Keratinocyte (primary cell): ENCODE data around the gene ENO2. TPM values are rescaled to one million over a fixed set of nuclear protein-coding genes. Genes with fewer than 3 reads are reported as not detected.

Source experiments
- DNase-seq: peaks from one replicate; pipeline ENCODE4 v3.0.0-alpha.2; 2011; ENCODE audit warnings: low read depth, missing footprints, low spot score
- FAIRE-seq: peaks from 2 replicates; lab custom pipeline; 2011; peaks lifted over from hg19 to GRCh38; lab: Jason Lieb, UNC
- H2AFZ ChIP-seq: 2 replicates; pipeline ENCODE4 v1.6.0; 2012; ENCODE audit warnings: low read length, control low read depth, inconsistent platforms; ENCODE audit not compliant: control insufficient read depth
- H3K27ac ChIP-seq: 2 replicates; pipeline ENCODE4 v1.5.1; 2011; ENCODE audit warnings: low read length; ENCODE audit not compliant: control insufficient read depth, insufficient read depth
- H3K27me3 ChIP-seq: 3 replicates; pipeline ENCODE4 v1.6.0; 2011; ENCODE audit warnings: low read length; ENCODE audit not compliant: control insufficient read depth, insufficient read depth; ENCODE audit errors: extremely low read depth
- H3K36me3 ChIP-seq, 2 experiments: 2 replicates in 1 of 2; 3 replicates in 1 of 2; pipeline ENCODE4 v1.5.1; 2011; ENCODE audit warnings: low read length in 2 of 2, mild to moderate bottlenecking in 1 of 2; ENCODE audit not compliant: control insufficient read depth in 2 of 2, insufficient read depth in 2 of 2; ENCODE audit errors: extremely low read depth in 1 of 2
- H3K4me1 ChIP-seq: 3 replicates; pipeline ENCODE4 v1.5.1; 2011; ENCODE audit warnings: low read length; ENCODE audit not compliant: control insufficient read depth, insufficient read depth; ENCODE audit errors: extremely low read depth
- H3K4me2 ChIP-seq: 3 replicates; pipeline ENCODE4 v1.6.0; 2011; ENCODE audit warnings: low read depth, low read length; ENCODE audit not compliant: control insufficient read depth, insufficient read depth; ENCODE audit errors: extremely low read depth
- H3K4me3 ChIP-seq, 3 experiments: fragments of 200-600 bp in 1 of 3; sonication (generic) in 1 of 3; 2 replicates in 2 of 3; 3 replicates in 1 of 3; pipeline ENCODE4 v1.5.1; 2011 to 2016; ENCODE audit warnings: low read length in 3 of 3, mild to moderate bottlenecking in 3 of 3, control low read depth in 2 of 3, inconsistent platforms in 1 of 3, low read depth in 1 of 3, mixed read lengths in 1 of 3, mixed run types in 1 of 3, moderate library complexity in 1 of 3; ENCODE audit not compliant: control insufficient read depth in 2 of 3, insufficient read depth in 2 of 3; ENCODE audit errors: extremely low read depth in 1 of 3
- H3K79me2 ChIP-seq: 2 replicates; pipeline ENCODE4 v1.6.0; 2012; ENCODE audit warnings: low read length; ENCODE audit not compliant: control insufficient read depth, insufficient read depth
- H3K9ac ChIP-seq: 3 replicates; pipeline ENCODE4 v1.6.0; 2011; ENCODE audit warnings: low read length; ENCODE audit not compliant: control insufficient read depth, insufficient read depth; ENCODE audit errors: extremely low read depth
- H3K9me1 ChIP-seq: 3 replicates; pipeline ENCODE4 v1.6.0; 2011; ENCODE audit warnings: low read length; ENCODE audit not compliant: control insufficient read depth, insufficient read depth; ENCODE audit errors: extremely low read depth
- H3K9me3 ChIP-seq: 2 replicates; pipeline ENCODE4 v1.5.1; 2012; ENCODE audit warnings: low read depth, low read length; ENCODE audit not compliant: control insufficient read depth
- H4K20me1 ChIP-seq: 3 replicates; pipeline ENCODE4 v1.6.0; 2011; ENCODE audit warnings: low read length; ENCODE audit not compliant: control insufficient read depth, insufficient read depth; ENCODE audit errors: extremely low read depth
- EZH2 ChIP-seq: IDR thresholded peaks from one replicate; pipeline ENCODE4 v1.6.1; 2012; ENCODE audit warnings: inconsistent platforms, mild to moderate bottlenecking, low read length, moderate library complexity
- dilution Hi-C: fragments of 300-500 bp; cut with MboI; formaldehyde crosslinking; loops from one replicate; pipeline ENCODE4 v1.7.0; 2020; ENCODE audit warnings: low sequenced_read_pairs; ENCODE audit not compliant: extremely low pct_ligation_motif_present
- polyA plus RNA-seq, 5 experiments: library from polyadenylated mRNA; depleted of rRNA in 3 of 5; stranded (reverse) in 3 of 5; stranded (forward) in 1 of 5; unstranded in 1 of 5; fragments of >200 nt; gene quantifications; 1 replicate in 1 of 5; 2 replicates in 3 of 5; 3 replicates in 1 of 5; pipeline versions ENCODE4 v1.2.1 to v1.2.3, GENCODE V29; 2011 to 2012; ENCODE audit warnings: missing spikeins in 2 of 5, low read depth in 1 of 5, low replicate concordance in 1 of 5
- TF ChIP-seq, protein P1 (sequence below), 3 experiments: IDR thresholded peaks in 1 of 3; conservative IDR thresholded peaks in 1 of 3; optimal IDR thresholded peaks in 1 of 3; 2 replicates in 2 of 3; 3 replicates in 1 of 3; pipeline versions ENCODE3 to v1.5.1; 2011; ENCODE audit warnings: low read length in 3 of 3, mild to moderate bottlenecking in 3 of 3, moderate library complexity in 2 of 3, control low read depth in 1 of 3, inconsistent platforms in 1 of 3; ENCODE audit not compliant: insufficient read depth in 2 of 3; ENCODE audit errors: extremely low read depth in 1 of 3

ENO2 gene
- polyA plus RNA-seq, 1 donor (not counting 4 experiments of a cell fraction or from before 2014, with no cell fraction given): 1.7 TPM

GRCh38 chr12:6965026-6965661 is 50.8 kb downstream of the ENO2 start:
- H4K20me1 ChIP-seq: peaks cover 8% of the 10 kb centered on the region
- peak overlapping the region; percentile 95 for H3K27ac ChIP-seq
- DNase-seq (no peak), FAIRE-seq (peak; percentile 43)
- H2AFZ ChIP-seq: no peak overlapping the region
- peak overlapping the region; percentile 93 for H3K4me2 ChIP-seq
- H3K27me3 ChIP-seq: no peaks in the 10 kb centered on the region
- peaks cover 3% of the 10 kb centered on the region for H3K9me1 ChIP-seq
- peaks cover 51% of the 10 kb centered on the region for H3K4me1 ChIP-seq
- no peaks in the 10 kb centered on the region for H3K9me3 ChIP-seq
- dilution Hi-C loops: no loop called here
- H3K4me3 ChIP-seq: peak overlapping the region; percentile 80 to 94 (median 81)
- TF ChIP-seq, protein P1, sequence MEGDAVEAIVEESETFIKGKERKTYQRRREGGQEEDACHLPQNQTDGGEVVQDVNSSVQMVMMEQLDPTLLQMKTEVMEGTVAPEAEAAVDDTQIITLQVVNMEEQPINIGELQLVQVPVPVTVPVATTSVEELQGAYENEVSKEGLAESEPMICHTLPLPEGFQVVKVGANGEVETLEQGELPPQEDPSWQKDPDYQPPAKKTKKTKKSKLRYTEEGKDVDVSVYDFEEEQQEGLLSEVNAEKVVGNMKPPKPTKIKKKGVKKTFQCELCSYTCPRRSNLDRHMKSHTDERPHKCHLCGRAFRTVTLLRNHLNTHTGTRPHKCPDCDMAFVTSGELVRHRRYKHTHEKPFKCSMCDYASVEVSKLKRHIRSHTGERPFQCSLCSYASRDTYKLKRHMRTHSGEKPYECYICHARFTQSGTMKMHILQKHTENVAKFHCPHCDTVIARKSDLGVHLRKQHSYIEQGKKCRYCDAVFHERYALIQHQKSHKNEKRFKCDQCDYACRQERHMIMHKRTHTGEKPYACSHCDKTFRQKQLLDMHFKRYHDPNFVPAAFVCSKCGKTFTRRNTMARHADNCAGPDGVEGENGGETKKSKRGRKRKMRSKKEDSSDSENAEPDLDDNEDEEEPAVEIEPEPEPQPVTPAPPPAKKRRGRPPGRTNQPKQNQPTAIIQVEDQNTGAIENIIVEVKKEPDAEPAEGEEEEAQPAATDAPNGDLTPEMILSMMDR (optimal IDR thresholded peaks at IDR 0.05 in 1 of 3, IDR thresholded peaks at IDR 0.05 in 1 of 3, conservative IDR thresholded peaks at IDR 0.05 in 1 of 3; ENCODE audit: extremely low read depth in 1 of 3, insufficient read depth in 2 of 3, low read length in 3 of 3): peak in 2 of 3 experiments; percentile 93 to 96
- TF ChIP-seq EZH2: no peak
- peak overlapping the region; percentile 99 for H3K9ac ChIP-seq
- H3K36me3 ChIP-seq: peaks cover 23 to 47% of the 10 kb centered on the region in 2 experiments
- H3K79me2 ChIP-seq: peaks cover 68% of the 10 kb centered on the region

DNA sequence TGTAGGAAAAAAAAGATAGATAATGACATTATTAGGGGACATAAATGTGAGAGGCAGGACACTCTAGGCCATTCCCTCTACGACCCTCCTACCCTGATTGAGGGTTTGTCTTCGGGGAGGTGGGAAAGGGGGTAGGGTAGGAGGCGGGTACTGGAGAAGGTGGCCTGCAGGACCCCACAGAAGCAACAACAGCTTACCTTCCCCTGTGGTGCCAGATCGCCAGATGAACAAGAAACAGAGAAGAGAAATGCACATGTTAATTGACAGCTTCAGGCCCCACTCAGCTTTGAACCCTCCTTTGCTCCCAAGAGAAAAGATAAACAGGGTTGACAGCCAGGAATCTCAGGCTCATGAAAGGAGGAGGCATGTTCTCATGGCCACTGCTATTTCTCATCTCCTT is 51.3 kb downstream of the ENO2 start:
- Histone ChIP-seq H3K79me2 (peaks cover 71% of the 10 kb centered on the region), H3K9me1 (peaks cover 3% of the 10 kb centered on the region), H3K27me3 (no peaks in the 10 kb centered on the region), H3K27ac (peak overlapping the region; percentile 95), H3K4me1 (peaks cover 51% of the 10 kb centered on the region), H3K9ac (peak overlapping the region; percentile 99), H3K4me3 (peak overlapping the region in 1 of 3 experiments; percentile 15), H3K4me2 (peak overlapping the region; percentile 93), H3K36me3 (peaks cover 22 to 47% of the 10 kb centered on the region in 2 experiments), H3K9me3 (no peaks in the 10 kb centered on the region), H4K20me1 (peaks cover 8% of the 10 kb centered on the region), H2AFZ (no peak overlapping the region)
- DNase-seq: no peak
- TF ChIP-seq, protein P1 (optimal IDR thresholded peaks at IDR 0.05 in 1 of 3, IDR thresholded peaks at IDR 0.05 in 1 of 3, conservative IDR thresholded peaks at IDR 0.05 in 1 of 3; ENCODE audit: extremely low read depth in 1 of 3, insufficient read depth in 2 of 3, low read length in 3 of 3): no peak
- no peak for TF ChIP-seq EZH2
- FAIRE-seq: no peak
- dilution Hi-C loops: no loop called here
